HCT116 (cell line): ENCODE measurements around the gene BEGAIN. TPM values are rescaled to one million over a fixed set of nuclear protein-coding genes. Genes with fewer than 3 reads are reported as not detected.

ENCODE experiments used
- ATAC-seq: fragments of 200-7000 bp; cut with Tn5 transposase; 2 replicates; pipeline ENCODE4 v1.9.1; 2020; ENCODE audit warnings: mild to moderate bottlenecking, moderate library complexity
- BruUV-seq: library from RNA; stranded (reverse); fragments of 400-500 nt; replicated peaks from 2 replicates; lab custom pipeline; 2021; lab: Mats Ljungman, UMichigan
- CTCF ChIA-PET: fragments of 300-600 bp; sonication (Branson Sonifier 250); formaldehyde crosslinking; loops from one replicate; lab custom pipeline; 2021; ENCODE audit warnings: antibody characterized with exemption; lab: Charles Lee
- POLR2A ChIA-PET: fragments of 300-600, 350-600 bp; sonication (Branson Sonifier 250); formaldehyde crosslinking; loops from one replicate; lab custom pipeline; 2021; ENCODE audit warnings: antibody characterized with exemption; lab: Charles Lee
- RAD21 ChIA-PET, 2 experiments: fragments of 300-600 bp; sonication (Branson Sonifier 250); formaldehyde crosslinking; loops; one replicate each; lab custom pipeline; 2023; ENCODE audit warnings: low total read pairs in 2 of 2; ENCODE audit not compliant: uncharacterized antibody in 2 of 2, unreplicated experiment in 2 of 2, low non-redundant PET in 1 of 2; lab: Charles Lee
- DNase-seq: peaks from one replicate; pipeline ENCODE4 v3.0.0-alpha.2; 2010; ENCODE audit warnings: low read depth, low spot score
- H2AFZ ChIP-seq: fragments of 200-600 bp; shearing (Covaris generic), sonication (generic); 2 replicates; pipeline ENCODE4 v1.6.1; 2017; ENCODE audit warnings: low read depth, mixed run types, mixed read lengths, antibody characterized with exemption, low read length; ENCODE audit not compliant: poor library complexity, severe bottlenecking
- H3K27ac ChIP-seq: 2 replicates; pipeline ENCODE4 v1.5.1; 2012; ENCODE audit warnings: low read depth, low read length
- H3K27me3 ChIP-seq: fragments of 200-600 bp; sonication (generic); 2 replicates; pipeline ENCODE4 v1.6.1; 2016; ENCODE audit warnings: mixed run types, low read length, mixed read lengths; ENCODE audit not compliant: insufficient read depth
- H3K36me3 ChIP-seq, 2 experiments: fragments of 200-500 bp in 1 of 2; fragments of 200-600 bp in 1 of 2; sonication (Bioruptor generic) in 1 of 2; sonication (generic) in 1 of 2; 2 replicates each; pipeline versions ENCODE4 v1.5.1 to v1.6.1; 2014 to 2016; ENCODE audit warnings: low read length in 2 of 2, inconsistent platforms in 1 of 2, mixed read lengths in 1 of 2, mixed run types in 1 of 2; ENCODE audit not compliant: insufficient read depth in 2 of 2, control insufficient read depth in 1 of 2
- H3K4me1 ChIP-seq, 2 experiments: fragments of 200-600 bp in 1 of 2; sonication (generic) in 1 of 2; 2 replicates each; pipeline versions ENCODE4 v1.5.1 to v1.6.1; 2012 to 2017; ENCODE audit warnings: low read length in 2 of 2, inconsistent platforms in 1 of 2, mild to moderate bottlenecking in 1 of 2, mixed read lengths in 1 of 2, mixed run types in 1 of 2, moderate library complexity in 1 of 2; ENCODE audit not compliant: insufficient read depth in 2 of 2, control insufficient read depth in 1 of 2
- H3K4me2 ChIP-seq: fragments of 200-600 bp; sonication (generic); 2 replicates; pipeline ENCODE4 v1.6.1; 2017; ENCODE audit warnings: mixed run types, low read length, mixed read lengths
- H3K4me3 ChIP-seq, 2 experiments: fragments of 200-600 bp in 1 of 2; sonication (generic) in 1 of 2; replicated peaks in 1 of 2; 2 replicates each; pipeline ENCODE4 v1.5.1; 2011 to 2016; ENCODE audit warnings: low read length in 2 of 2, control low read depth in 1 of 2, low read depth in 1 of 2, mild to moderate bottlenecking in 1 of 2, mixed read lengths in 1 of 2, mixed run types in 1 of 2
- H3K79me2 ChIP-seq: fragments of 200-600 bp; sonication (generic); 2 replicates; pipeline ENCODE4 v1.6.1; 2017; ENCODE audit warnings: mild to moderate bottlenecking, mixed run types, low read length, moderate library complexity, mixed read lengths; ENCODE audit not compliant: insufficient read depth
- H3K9ac ChIP-seq: fragments of 200-600 bp; sonication (generic); 2 replicates; pipeline ENCODE4 v1.6.1; 2016; ENCODE audit warnings: low read length, mixed read lengths
- H3K9me2 ChIP-seq: fragments of 200-600 bp; sonication (generic), shearing (Covaris generic); 2 replicates; pipeline ENCODE4 v1.6.1; 2017; ENCODE audit warnings: mixed run types, mild to moderate bottlenecking, moderate library complexity; ENCODE audit not compliant: insufficient read depth
- H3K9me3 ChIP-seq, 2 experiments: fragments of 200-500 bp in 1 of 2; fragments of 200-600 bp in 1 of 2; sonication (Bioruptor generic) in 1 of 2; sonication (generic) in 1 of 2; 2 replicates each; pipeline ENCODE4 v1.6.1; 2014 to 2017; ENCODE audit warnings: low read length in 2 of 2, mixed read lengths in 2 of 2, inconsistent platforms in 1 of 2, low read depth in 1 of 2, mild to moderate bottlenecking in 1 of 2, mixed run types in 1 of 2, moderate library complexity in 1 of 2; ENCODE audit not compliant: control insufficient read depth in 1 of 2, insufficient read depth in 1 of 2
- H4K20me1 ChIP-seq: fragments of 200-600 bp; sonication (generic), shearing (Covaris generic); 2 replicates; pipeline ENCODE4 v1.6.1; 2017; ENCODE audit warnings: mixed run types, mild to moderate bottlenecking, moderate library complexity; ENCODE audit not compliant: insufficient read depth
- CBX3 ChIP-seq: IDR thresholded peaks from 2 replicates; pipeline ENCODE4 v1.6.1; 2012; ENCODE audit warnings: low read depth
- CEBPB ChIP-seq: IDR thresholded peaks from 2 replicates; pipeline ENCODE4 v1.6.1; 2012; ENCODE audit warnings: low read depth
- EGR1 ChIP-seq: IDR thresholded peaks from 2 replicates; pipeline ENCODE4 v1.6.1; 2012; ENCODE audit warnings: low read depth
- ELF1 ChIP-seq: IDR thresholded peaks from 2 replicates; pipeline ENCODE4 v1.6.1; 2012; ENCODE audit warnings: low read depth, borderline replicate concordance
- EZH2phosphoT487 ChIP-seq: fragments of 200-600 bp; IDR thresholded peaks from 2 replicates; pipeline ENCODE4 v1.6.1; 2018; ENCODE audit warnings: antibody characterized with exemption, borderline replicate concordance
- MAX ChIP-seq: IDR thresholded peaks from 2 replicates; pipeline ENCODE4 v1.6.1; 2012
- SRF ChIP-seq: IDR thresholded peaks from 2 replicates; pipeline ENCODE4 v1.6.1; 2012; ENCODE audit warnings: low read depth
- TCF7L2 ChIP-seq: IDR thresholded peaks from 2 replicates; pipeline ENCODE4 v1.7.0; 2011; ENCODE audit warnings: borderline replicate concordance, inconsistent platforms; ENCODE audit not compliant: insufficient read depth, insufficient read length; ENCODE audit errors: extremely low read depth
- YY1 ChIP-seq: IDR thresholded peaks from 2 replicates; pipeline ENCODE4 v1.6.1; 2011; ENCODE audit warnings: low read length, low read depth, moderate library complexity, mild to moderate bottlenecking; ENCODE audit not compliant: insufficient replicate concordance; ENCODE audit errors: extremely low read depth
- ZBTB33 ChIP-seq: IDR thresholded peaks from 2 replicates; pipeline ENCODE4 v1.6.1; 2011; ENCODE audit warnings: mild to moderate bottlenecking, low read length, moderate library complexity; ENCODE audit not compliant: insufficient replicate concordance; ENCODE audit errors: extremely low read depth
- ZFX ChIP-seq: fragments of 450-650 bp; IDR thresholded peaks from 2 replicates; pipeline ENCODE4 v1.6.1; 2017
- intact Hi-C: fragments of 100-400 bp; cut with micrococcal nuclease; formaldehyde crosslinking; loops from 2 replicates; pipeline ENCODE4 v1.10.0; 2022
- total RNA-seq: library from RNA; stranded (reverse); gene quantifications from one replicate; pipeline ENCODE4 v1.2.1, GENCODE V29; 2021; ENCODE audit not compliant: unreplicated experiment

Gene BEGAIN
- total RNA-seq, 1 experiment from 2014 or later, result 8.5 TPM

- H3K79me2 ChIP-seq, result no peaks in the 10 kb centered on the region
- intact Hi-C loops, result no loop called here
- no peak overlapping the region for H2AFZ ChIP-seq
- ATAC-seq (no peak), DNase-seq (no peak)
- H4K20me1 ChIP-seq, result no peaks in the 10 kb centered on the region
- TF ChIP-seq ZBTB33 (no peak), EGR1 (no peak), CBX3 (no peak), CEBPB (no peak), EZH2phosphoT487 (no peak), SRF (no peak), YY1 (no peak), TCF7L2 (no peak)
- H3K27me3 ChIP-seq, result no peaks in the 10 kb centered on the region
- ChIA-PET POLR2A (no interaction called here), CTCF (no interaction called here), RAD21 (interaction anchor here in 1 of 2 experiments (0.6 kb wide), 1 partner anchor 13 kb away, joined by 5 read pairs; no protein-coding TSS in a partner anchor)
- no peak overlapping the region for H3K4me2 ChIP-seq
- no peaks in the 10 kb centered on the region for H3K36me3 ChIP-seq
- H3K9me3 ChIP-seq, result no peaks in the 10 kb centered on the region
- peaks cover 4 to 24% of the 10 kb centered on the region in 2 experiments for H3K4me1 ChIP-seq
- no peaks in the 10 kb centered on the region for H3K9me2 ChIP-seq
- H3K27ac ChIP-seq, result no peak overlapping the region
- H3K4me3 ChIP-seq, result no peak overlapping the region
- BruUV-seq, result no TSS peak
- H3K9ac ChIP-seq, result no peak overlapping the region
Measured at GRCh38 chr14:100558966-100559365, 28.3 kb downstream of the BEGAIN start.

GRCh38 chr14:100558226-100558625 is 29.0 kb downstream of the BEGAIN start:
- ChIA-PET CTCF (no interaction called here), POLR2A (no interaction called here), RAD21 (no interaction called here)
- Histone ChIP-seq H4K20me1 (no peaks in the 10 kb centered on the region), H3K79me2 (no peaks in the 10 kb centered on the region), H2AFZ (no peak overlapping the region), H3K4me3 (no peak overlapping the region), H3K36me3 (no peaks in the 10 kb centered on the region), H3K27me3 (no peaks in the 10 kb centered on the region), H3K4me1 (peaks cover 7 to 28% of the 10 kb centered on the region in 2 experiments), H3K9ac (no peak overlapping the region), H3K27ac (no peak overlapping the region), H3K4me2 (no peak overlapping the region)
- DNase-seq, result no peak
- intact Hi-C loops, result no loop called here
- no peak for ATAC-seq
- BruUV-seq, result no TSS peak
- no peak for TF ChIP-seq YY1
- no peak for TF ChIP-seq ZFX
- TF ChIP-seq MAX, result no peak
- no peak for TF ChIP-seq ELF1
- TF ChIP-seq CEBPB, result no peak
- no peak for TF ChIP-seq TCF7L2
- TF ChIP-seq CBX3, result no peak
- TF ChIP-seq, all 23 proteins: peak for 0
- no peaks in the 10 kb centered on the region for H3K9me3 ChIP-seq
- H3K9me2 ChIP-seq, result no peaks in the 10 kb centered on the region
